ENCODE data around the gene TSC22D3. TPM values are rescaled to one million over a fixed set of nuclear protein-coding genes. Genes with fewer than 3 reads are reported as not detected.

Gene TSC22D3
- total RNA-seq, result 61.2 and 67.6 TPM in 2 replicates

GRCh38 chrX:107775734-107776511 is at the start of gene TSC22D3:
Gene TSC22D3 (minus strand): TSS chrX:107775787. CDS start chrX:107775419, 368 bp downstream.

GRCh38 chrX:107777536-107777832 is 1.9 kb upstream of the TSC22D3 start, which contains the start of gene NCBP2L:
Gene NCBP2L (plus strand): TSS chrX:107777733. CDS start chrX:107794221, 16,488 bp downstream.

Other genes with a start within 250 kb of the TSC22D3 start
- gene PRPS1, start 147.3 kb downstream of the TSC22D3 start, total RNA-seq, result 21.9 and 30.4 TPM in 2 replicates
- gene NCBP2L, start 1.9 kb upstream of the TSC22D3 start, total RNA-seq, result not detected in 2 replicates
- 8.1 and 10.8 TPM in 2 replicates for gene MID2, start 50.1 kb upstream of the TSC22D3 start, total RNA-seq
- not detected in 2 replicates for gene TEX13B, start 206.6 kb upstream of the TSC22D3 start, total RNA-seq